Measurements from ENCODE around the gene IGLL5. TPM values are rescaled to one million over a fixed set of nuclear protein-coding genes. Genes with fewer than 3 reads are reported as not detected.

The IGLL5 gene
- polyA plus RNA-seq, 1 of the 3 experiments (the other 2 are of a cell fraction): not detected

- Histone ChIP-seq H3K4me1 (ENCODE audit: control insufficient read depth in 1 of 2, insufficient read depth in 2 of 2, low read depth in 1 of 2, low read length in 1 of 2) (peaks cover 0 to 4% of the 10 kb centered on the region in 2 experiments; a peak in 1 of 4 replicates), H2AFZ (ENCODE audit: low read depth) (no peak overlapping the region), H3K9me3 (no peaks in the 10 kb centered on the region), H3F3A (replicated peaks; ENCODE audit: insufficient read depth) (no peaks in the 10 kb centered on the region), H3K4me3 (ENCODE audit: low read depth in 2 of 2, low read length in 1 of 2) (no peak overlapping the region), H3K9me2 (no peaks in the 10 kb centered on the region), H3K4me2 (no peak overlapping the region), H3K79me2 (ENCODE audit: insufficient read depth) (no peaks in the 10 kb centered on the region), H4K20me1 (ENCODE audit: insufficient read depth) (no peaks in the 10 kb centered on the region), H3K9ac (no peak overlapping the region), H3K36me3 (replicated peaks in 1 of 2; ENCODE audit: control insufficient read depth in 1 of 2, insufficient read depth in 2 of 2, low read length in 1 of 2) (no peaks in the 10 kb centered on the region), H3K27me3 (ENCODE audit: insufficient read depth) (no peaks in the 10 kb centered on the region; the same call in 1 of the 2 replicates), H3K27ac (ENCODE audit: low read depth in 2 of 2, low read length in 1 of 2) (no peak overlapping the region)
- 68% methylated on average over 9 of the region's 11 CpGs for WGBS (ENCODE audit: low lambda C conversion rate)
- ChIA-PET CTCF (interaction anchor here (2.2 to 8.7 kb wide), 3 partner anchors 21 to 86 kb away, joined by 7 to 52 read pairs (median 10); no protein-coding TSS in a partner anchor), POLR2A (no interaction called here)
- no peak for DNase-seq
- TF ChIP-seq FOSL2 (IDR thresholded peaks at IDR 0.05; ENCODE audit: borderline replicate concordance, low read depth) (no peak), ZBTB33 (IDR thresholded peaks at IDR 0.05; ENCODE audit: borderline replicate concordance, low read depth) (no peak), EP300 (IDR thresholded peaks at IDR 0.05; ENCODE audit: borderline replicate concordance in 1 of 2, low read depth in 1 of 2, low read length in 1 of 2) (no peak), FOXJ3 (CRISPR knock-in tag; IDR thresholded peaks at IDR 0.05) (no peak)
Observed at GRCh38 chr22:22934543-22935055, 47.0 kb downstream of the IGLL5 start.

- Histone ChIP-seq H3K9me3 (no peaks in the 10 kb centered on the region), H3K4me2 (no peak overlapping the region), H3K27me3 (ENCODE audit: insufficient read depth) (no peaks in the 10 kb centered on the region; the same call in 1 of the 2 replicates), H3F3A (replicated peaks; ENCODE audit: insufficient read depth) (no peaks in the 10 kb centered on the region), H3K79me2 (ENCODE audit: insufficient read depth) (no peaks in the 10 kb centered on the region), H3K9me2 (no peaks in the 10 kb centered on the region), H3K9ac (no peak overlapping the region), H3K27ac (ENCODE audit: low read depth in 2 of 2, low read length in 1 of 2) (no peak overlapping the region), H4K20me1 (ENCODE audit: insufficient read depth) (no peaks in the 10 kb centered on the region), H3K4me3 (ENCODE audit: low read depth in 2 of 2, low read length in 1 of 2) (no peak overlapping the region), H2AFZ (ENCODE audit: low read depth) (no peak overlapping the region), H3K36me3 (replicated peaks in 1 of 2; ENCODE audit: control insufficient read depth in 1 of 2, insufficient read depth in 2 of 2, low read length in 1 of 2) (no peaks in the 10 kb centered on the region), H3K4me1 (ENCODE audit: control insufficient read depth in 1 of 2, insufficient read depth in 2 of 2, low read depth in 1 of 2, low read length in 1 of 2) (peaks cover 0 to 4% of the 10 kb centered on the region in 2 experiments; a peak in 1 of 4 replicates)
- WGBS (ENCODE audit: low lambda C conversion rate): 38% methylated on average over 1 of the region's 3 CpGs
- ChIA-PET CTCF (interaction anchor here (0.8 to 8.7 kb wide), 5 partner anchors 20 to 86 kb away, joined by 3 to 52 read pairs (median 7); no protein-coding TSS in a partner anchor), POLR2A (no interaction called here)
- TF ChIP-seq NRF1 (IDR thresholded peaks at IDR 0.05; ENCODE audit: low read depth, low read length): no peak
- TF ChIP-seq GATA2 (CRISPR knock-in tag; IDR thresholded peaks at IDR 0.05): no peak
- no peak for TF ChIP-seq FOXM1 (IDR thresholded peaks at IDR 0.05; ENCODE audit: low read depth)
- no peak for TF ChIP-seq GABPA (IDR thresholded peaks at IDR 0.05; ENCODE audit: low read depth)
- no peak for DNase-seq
Observed at GRCh38 chr22:22935056-22935545, 47.5 kb downstream of the IGLL5 start.

Data from SK-N-SH (cell line).